HG03342 (cell line): ENCODE results near the gene FKBP2.

Experiments used
- ATAC-seq: cut with Tn5 transposase; IDR thresholded peaks from one replicate; pipeline ENCODE4 v1.9.1; 2021; ENCODE audit warnings: mild to moderate bottlenecking, moderate library complexity; ENCODE audit not compliant: unreplicated experiment

Gene FKBP2

DNA sequence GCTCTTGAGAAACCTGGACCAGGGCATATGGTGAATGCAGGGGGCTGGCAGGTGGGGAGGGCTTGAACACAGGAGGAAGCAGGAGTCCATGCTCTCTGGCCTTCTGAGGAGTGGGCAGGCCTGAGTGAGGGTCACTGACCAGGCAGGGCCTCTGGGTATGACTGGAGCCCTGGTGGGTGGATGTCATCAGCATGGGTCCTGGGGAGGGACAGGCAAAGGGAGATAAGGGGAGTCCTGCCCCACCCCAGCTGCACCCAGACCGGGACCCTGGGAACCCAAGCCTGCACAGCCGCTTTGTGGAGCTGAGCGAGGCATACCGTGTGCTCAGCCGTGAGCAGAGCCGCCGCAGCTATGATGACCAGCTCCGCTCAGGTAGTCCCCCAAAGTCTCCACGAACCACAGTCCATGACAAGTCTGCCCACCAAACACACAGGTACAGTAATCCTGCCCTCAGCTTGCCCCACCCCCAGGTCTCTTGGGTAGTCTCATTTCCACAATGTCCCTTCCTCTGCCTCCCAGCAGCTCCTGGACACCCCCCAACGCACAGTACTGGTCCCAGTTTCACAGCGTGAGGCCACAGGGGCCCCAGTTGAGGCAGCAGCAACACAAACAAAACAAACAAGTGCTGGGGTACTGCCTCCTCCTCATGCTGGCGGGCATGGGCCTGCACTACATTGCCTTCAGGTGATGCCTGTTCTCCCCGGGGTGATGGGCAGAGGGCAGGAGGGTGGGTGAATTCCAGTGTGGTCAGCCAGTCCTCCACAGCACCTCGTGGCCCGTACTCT is 8.5 kb upstream of the FKBP2 start:
- no peak for ATAC-seq

DNA sequence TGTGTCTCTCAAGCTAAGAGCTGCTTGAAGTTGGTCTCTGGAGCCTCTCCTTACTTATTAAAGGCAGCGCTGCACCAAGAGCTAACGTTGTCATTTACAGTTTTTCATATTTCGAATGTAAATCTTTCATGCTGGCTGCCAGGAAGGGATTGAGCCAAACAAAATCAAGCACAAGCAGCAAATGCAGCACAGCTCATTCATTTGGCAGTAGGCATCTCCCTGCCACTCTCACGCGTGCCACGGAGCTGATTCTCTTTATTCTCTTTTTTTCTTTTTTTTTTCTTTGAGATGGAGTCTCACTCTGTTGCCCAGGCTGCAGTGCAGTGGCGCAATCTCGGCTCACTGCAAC is 8.0 kb upstream of the FKBP2 start:
- ATAC-seq: no peak

DNA sequence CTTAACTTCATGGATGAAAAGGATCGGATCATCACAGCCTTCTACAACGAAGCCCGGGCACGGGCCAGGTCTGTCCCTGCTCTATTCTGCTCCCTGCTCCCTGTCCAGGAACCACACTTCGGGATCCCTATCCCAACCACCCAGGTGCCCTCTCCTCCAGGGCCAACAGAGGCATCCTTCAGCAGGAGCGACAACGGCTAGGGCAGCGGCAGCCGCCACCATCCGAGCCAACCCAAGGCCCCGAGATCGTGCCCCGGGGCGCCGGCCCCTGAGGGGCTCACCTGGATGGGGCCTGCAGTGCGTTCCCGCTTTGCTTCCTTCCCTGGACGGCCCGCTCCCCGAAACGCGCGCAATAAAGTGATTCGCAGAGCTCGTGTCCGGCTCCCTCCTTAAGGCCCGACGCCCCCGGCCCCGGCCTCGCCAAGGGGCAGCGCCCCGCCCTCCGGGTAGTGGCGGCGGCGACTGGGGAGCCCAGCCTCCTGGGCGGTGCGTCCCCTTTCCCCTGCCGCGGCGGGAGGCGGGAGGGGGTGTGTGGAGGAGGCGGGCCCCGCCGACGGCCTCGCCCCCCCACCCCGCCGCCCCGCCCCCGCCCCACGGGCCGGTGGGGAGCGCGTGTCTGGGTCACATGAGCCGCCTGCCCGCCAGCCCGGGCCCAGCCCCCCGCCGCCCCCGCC is 6.8 kb upstream of the FKBP2 start, which contains the start of gene VEGFB:
Gene VEGFB, plus strand, starts transcription at position 672 of the 674 bp plus-strand sequence. CDS start 250 bp downstream, outside the sequence.
- no peak for ATAC-seq

DNA sequence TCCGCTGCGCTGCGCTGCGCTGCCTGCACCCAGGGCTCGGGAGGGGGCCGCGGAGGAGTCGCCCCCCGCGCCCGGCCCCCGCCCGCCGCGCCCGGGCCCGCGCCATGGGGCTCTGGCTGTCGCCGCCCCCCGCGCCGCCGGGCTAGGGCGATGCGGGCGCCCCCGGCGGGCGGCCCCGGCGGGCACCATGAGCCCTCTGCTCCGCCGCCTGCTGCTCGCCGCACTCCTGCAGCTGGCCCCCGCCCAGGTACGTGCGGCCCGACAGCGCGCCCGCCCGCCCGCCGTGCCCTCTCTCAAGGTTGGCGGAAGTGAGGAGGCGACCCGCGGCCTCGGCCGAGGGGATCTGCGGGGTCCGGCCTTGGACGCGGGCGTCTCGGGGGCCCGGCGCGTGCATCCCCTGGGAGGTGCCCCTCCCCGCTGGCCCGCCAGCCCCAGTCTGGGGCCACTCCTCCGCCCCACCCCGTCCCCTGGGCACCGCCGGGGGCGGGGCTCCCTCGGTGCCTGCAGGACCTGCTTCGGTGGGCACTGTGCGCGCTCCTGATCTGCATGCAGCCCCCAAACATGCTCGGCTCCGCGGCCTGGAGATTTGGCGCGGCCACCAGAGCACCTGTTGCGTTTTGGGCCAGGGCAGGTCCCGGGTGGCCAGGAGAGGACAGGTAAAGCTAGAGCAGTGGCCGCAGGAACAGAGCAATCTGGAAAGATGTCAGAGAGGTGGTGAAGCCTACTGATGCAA is 6.1 kb upstream of the FKBP2 start:
- no peak for ATAC-seq

DNA sequence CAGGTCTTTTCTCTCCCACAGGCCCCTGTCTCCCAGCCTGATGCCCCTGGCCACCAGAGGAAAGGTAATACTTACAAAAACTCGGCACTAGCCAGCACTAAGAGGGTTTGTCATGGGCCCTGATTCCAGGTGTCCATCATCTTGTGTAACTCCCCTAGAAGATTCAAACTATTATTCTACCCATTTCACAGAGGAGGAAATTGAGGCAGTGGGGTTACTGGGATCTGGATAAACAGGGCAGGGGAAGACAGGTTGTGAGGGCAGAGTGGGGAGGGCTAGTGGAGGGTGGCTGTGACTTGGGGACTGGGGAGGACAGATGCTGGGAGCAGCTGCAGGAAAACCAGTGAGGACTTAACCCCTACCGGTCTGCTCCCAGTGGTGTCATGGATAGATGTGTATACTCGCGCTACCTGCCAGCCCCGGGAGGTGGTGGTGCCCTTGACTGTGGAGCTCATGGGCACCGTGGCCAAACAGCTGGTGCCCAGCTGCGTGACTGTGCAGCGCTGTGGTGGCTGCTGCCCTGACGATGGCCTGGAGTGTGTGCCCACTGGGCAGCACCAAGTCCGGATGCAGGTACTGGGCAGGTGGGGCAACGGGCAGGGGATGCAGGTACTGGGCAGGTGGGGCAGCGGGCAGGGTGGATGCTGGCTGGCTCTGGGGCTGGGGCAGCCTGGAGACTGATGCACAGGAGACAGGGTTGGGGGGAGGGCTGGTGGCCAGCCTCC is 5.3 kb upstream of the FKBP2 start:
- no peak for ATAC-seq

DNA sequence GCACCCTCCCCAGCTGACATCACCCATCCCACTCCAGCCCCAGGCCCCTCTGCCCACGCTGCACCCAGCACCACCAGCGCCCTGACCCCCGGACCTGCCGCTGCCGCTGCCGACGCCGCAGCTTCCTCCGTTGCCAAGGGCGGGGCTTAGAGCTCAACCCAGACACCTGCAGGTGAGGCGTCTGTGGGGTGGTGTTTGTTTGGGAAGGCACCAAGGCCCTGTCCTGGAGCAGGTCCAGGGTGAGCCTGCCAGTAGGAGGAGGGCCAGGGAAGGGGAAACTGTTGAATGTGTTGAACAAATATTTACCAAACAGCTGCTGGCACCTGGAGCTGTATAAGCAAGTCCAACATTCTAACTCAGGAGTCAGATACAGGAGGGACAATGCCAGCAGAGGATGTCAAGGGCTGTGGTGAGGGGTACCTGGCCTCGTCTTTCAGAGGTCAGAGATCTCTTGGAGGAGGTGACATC is 3.4 kb upstream of the FKBP2 start:
- no peak for ATAC-seq

DNA sequence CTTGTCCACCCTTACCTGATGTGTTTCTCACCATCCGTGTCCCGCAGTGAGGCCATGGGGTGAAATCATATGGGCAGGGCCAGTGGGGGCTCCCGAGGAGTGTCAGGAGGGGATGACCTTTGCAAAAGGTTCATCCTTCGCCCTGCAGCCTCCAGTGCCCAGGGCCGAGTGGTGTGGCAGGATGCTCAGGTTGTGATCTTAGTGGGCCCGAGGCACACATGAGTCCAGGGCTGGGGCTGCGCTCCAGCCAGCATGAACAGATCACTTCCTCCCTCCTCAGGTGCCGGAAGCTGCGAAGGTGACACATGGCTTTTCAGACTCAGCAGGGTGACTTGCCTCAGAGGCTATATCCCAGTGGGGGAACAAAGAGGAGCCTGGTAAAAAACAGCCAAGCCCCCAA is 2.8 kb upstream of the FKBP2 start:
- no peak for ATAC-seq

DNA sequence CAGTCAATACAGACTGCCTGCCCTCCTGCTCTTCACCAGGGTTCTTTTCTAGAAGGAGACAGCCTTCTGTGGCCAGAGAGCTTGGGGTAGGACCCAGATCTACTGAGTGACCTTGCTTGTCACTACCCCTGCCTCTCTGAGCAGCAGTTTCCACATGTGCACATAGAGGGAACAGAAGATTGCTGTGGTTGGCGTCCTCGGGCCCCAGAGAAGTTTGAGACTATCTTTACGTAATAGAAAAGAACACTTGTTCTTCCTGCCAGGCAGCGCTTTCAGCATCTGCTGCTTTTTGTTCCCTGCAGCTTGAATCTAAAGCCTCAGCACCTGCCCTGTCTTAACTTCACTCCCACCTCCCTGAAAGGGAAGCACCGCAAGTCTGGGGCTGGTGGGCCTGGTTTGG is 1.9 kb upstream of the FKBP2 start:
- ATAC-seq: no peak

DNA sequence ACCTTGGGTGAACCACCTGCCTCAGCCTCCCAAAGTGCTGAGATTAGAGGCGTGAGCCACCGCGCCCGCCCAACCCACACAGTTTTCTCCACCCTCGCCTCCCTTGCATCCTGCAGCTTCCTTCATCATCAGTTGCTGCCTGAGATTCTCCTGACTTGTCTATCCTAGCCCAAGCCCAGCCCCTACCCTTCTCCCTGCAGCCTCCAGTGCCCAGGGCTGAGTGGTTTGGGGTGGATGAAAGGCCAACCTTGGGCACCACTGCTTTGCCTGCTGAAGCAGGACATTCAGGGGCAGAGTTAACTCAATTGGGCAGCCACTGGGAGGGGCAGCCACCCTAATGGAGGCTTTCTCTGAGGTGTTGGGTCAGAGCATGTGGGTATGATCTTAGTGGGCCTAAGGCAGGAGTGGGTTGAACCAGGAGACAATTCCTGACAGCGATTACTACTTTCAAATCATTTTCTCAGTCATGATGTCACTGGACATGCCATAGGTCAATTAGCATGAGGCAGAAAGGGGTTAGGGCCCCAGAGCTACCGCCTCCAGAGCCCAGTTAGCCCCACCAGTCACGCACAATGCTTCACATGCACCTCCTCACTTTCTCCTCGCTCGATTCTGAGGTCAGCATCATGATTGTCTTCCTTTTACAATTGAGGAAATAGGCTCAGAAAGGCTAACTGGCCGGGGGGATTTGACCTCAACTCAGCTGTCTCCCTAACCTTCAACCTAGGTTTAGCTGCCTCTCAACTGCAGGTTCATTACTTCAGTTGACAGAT is 1.0 kb upstream of the FKBP2 start:
- ATAC-seq: peak; percentile 12

DNA sequence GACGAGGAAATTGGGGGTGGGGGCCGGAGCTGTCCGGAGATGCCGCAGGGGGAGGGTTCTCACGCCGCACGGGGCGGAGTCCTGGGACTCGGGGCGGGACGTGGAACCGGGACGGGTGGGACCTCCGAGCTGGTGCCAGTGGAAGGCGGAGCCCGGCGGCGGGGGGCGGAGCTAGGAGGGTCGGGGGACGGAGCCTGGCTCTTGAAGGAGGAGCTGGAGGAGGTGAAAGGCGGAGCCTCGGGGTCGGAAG is 271 bp downstream of the FKBP2 start:
- peak; percentile 58 for ATAC-seq

DNA sequence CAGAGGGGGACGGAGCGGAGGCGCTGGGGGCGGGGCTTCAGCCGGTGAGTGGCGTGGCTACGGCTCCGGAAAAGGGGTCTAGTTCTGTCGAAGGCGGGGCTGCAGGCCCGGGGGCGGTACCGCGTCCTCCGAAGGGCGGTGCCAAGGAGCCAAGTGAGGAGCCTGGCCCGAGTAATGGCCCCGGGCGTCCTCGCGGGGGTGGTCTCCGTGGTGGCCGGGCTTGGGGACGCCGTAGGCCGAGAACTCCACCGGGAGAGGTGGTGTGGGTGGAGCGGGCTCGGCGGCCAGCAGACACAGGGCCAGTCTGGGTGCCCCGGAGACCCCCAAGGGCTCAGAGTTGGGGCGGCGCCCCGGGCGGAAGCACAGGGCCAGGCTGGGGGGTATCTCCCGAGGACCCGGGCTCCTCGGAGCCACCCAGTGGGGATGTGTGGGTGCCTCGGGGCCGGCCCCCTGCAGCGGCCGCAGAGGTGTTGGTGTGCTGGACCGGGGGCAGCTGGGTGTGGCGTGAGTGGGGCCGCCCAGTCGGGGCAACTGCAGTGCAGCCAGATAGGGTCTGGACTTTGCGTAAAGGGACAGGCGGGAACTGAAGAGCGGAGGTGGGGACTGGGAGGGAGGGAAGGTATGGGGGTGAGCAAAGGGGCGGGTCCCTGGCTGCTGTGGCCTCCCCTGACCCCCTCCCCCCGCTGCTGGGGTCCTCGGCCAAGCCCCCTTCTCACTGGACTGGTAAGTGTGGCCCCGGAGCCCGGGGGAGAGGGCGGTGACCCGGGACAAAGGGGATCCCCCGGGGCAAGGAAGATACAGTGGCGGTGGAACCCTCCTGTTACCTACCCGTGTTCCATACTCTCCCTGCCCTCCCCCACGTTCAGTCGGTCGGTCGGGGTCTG is 838 bp downstream of the FKBP2 start:
- peak; percentile 58 for ATAC-seq

DNA sequence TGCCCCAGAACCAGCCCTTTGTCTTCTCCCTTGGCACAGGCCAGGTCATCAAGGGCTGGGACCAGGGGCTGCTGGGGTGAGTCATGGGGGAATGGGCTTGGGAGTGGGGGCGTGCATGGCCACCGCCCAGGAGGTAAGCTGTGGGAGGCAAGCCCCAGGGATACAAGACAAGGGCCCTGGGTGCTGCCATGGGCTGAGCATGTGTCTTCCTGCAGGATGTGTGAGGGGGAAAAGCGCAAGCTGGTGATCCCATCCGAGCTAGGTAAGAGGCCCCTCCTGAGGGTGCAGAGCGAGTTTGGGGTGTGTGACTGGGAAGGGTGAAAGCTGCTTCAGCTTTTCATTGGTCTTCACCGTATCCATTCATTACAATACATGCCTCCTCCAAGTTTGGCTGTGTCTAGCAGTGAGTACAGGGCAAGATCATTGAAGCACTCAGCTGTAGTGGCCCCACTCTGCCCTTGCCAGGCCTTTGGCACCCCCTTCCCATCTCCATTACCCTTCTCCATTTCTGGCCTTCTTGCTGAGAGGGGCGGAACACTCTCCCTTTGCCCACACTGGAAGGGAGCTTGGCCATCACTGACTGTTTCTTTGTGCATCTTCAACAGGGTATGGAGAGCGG is 2.5 kb downstream of the FKBP2 start:
- no peak for ATAC-seq

DNA sequence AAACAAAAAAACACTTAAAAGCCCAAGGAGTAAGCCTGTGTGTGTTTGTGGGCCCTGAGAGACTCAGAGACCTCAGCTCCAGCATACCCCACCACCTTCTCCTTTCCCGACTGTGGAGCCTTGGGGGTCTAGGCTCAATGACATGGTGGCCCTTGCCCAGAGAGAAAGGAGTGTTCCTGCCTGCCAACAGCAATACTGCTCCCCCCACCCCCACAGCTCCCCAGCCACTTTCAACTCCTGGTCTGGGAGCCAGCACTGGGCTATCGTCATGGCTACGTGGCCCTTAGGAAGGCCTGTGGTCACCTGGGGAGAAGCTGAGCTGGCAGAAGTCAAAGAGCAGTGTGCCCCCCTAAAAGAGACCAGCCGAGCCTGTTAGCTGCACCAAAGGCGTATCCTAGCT is 3.2 kb downstream of the FKBP2 start:
- ATAC-seq: no peak

DNA sequence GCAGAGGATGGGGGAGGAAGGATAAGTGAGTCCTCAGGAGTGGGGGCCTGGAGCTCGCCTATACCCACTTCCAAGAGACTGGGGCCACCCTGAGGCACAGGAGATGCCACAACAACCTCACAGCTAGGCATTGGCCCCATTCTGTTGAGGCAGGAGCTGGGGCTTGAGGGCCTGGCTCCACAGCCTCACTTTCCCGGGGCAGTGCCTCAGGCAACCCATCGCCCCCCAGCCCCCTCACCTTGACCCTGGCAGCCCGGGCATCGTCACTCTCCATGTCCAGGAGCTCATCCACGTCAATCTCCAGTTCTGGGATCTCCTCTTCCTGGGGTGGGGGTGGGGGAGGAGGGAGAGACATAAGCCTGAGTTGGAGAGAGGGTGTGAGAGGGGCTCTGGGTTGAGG is 4.1 kb downstream of the FKBP2 start:
- no peak for ATAC-seq

DNA sequence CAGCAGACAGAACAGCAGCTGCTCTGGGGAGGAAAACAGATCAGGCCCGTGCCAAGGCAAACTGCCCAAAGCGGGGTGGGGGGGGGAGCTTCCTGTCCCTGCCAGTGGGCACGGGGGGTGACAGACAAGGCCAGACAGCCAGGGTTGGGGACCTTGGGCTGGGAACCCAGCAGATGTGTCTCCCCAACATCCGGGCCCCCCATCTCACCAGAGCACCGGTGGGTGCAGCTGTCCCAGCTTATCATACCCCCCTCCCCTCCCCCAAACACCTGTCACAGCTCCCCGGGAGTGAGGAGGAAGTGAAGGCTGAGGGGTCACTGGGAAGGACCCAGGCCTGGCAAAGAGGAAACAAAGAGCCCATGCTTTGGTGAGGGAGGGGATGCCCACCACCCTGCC is 4.5 kb downstream of the FKBP2 start:
- no peak for ATAC-seq

DNA sequence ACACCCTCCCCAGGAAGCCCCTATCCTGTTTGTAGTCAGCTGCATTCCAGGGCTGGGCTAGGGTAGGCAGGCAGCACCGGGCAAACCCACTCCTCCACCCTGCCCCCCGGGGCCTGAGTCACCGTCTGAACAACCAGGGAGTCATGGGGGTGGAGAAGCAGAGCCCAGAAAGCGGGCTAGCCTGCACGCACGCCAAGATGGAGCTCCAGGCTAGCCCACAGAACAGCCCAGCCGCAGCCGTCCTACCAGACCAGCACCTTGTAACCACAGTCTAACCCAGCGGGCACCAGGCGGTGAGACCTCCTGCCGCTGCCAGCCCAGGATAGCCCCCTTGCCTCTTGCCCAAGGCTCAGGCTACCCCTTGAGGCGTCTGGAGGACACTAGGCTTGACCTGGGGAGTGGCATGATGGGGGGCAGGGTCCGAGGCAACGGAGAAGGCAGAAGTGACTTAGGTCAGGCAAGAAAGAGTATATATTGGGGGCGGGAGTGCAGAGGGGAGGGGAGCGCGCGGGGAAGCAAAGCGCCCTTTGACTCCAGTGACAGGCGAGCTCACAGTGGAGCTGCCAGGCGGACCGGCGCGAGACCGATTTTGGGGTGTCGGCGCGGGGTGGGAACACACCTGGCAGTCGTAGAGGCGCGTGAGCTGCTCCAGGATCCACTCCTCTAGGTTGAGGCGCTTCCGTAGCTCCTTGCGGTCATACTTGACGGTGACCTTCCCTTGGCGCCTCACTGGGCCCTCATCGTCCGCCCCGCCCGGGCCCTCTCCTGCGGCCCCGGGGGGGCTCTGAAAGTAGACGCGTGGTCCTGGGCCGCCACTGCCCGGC is 5.1 kb downstream of the FKBP2 start:
- no peak for ATAC-seq

DNA sequence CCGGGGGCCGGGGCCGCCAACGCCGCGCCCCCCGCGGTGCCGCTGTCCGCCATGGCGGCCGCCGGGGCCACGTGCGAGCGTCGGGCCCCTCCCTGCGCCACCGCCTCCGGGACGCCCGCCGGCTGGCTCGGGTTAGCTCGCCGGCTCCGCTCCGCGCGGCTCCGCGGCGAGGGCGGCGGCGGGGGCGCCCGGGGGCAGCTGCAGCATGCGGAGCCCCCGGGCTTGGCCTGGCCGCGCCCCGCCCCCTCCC is 5.7 kb downstream of the FKBP2 start:
- ATAC-seq: peak; percentile 15

DNA sequence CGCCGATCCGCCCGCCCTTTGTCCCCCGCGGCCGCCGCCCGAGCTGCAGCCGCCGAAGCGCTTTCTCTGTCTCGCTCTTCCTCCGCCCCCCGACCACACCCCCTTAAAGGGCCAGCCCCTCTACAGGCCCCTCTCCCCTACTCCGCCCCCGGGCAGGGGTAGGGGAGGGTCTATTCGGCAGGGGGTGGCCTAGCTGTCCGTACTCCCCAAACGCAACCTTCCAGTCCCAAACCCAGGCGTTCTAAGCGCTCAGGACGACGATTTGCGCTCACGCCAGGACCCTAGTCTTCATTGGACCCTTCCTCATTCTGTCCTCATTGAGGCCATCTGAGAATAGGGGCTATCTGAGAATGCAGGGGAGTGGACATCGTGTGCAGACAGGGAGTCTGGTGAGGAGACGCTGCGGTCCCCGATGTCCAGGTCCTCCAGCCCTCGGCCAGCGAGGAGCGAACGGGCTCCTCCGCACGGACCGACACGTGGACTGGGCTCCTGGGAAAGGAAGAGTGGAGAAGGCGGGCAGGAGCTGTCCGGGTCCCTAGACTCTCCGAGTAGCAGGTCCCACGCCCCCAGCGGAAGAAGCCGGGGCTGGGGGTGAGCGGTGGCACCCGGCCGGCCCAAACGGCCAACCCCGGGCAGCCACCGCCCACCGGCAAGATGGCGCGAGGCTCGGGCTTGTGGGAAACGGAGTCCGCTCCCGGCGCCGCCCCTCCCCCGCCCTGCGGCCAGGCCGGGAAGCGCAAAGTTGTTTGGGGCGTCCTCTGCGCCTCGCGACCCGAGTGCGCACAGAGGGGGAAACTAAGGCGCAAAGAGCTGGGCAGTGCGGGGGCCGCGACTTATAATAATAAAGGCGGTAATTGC is 6.2 kb downstream of the FKBP2 start, which contains the start of gene PPP1R14B:
Gene PPP1R14B, minus strand, starts transcription at position 73 of the 858 bp plus-strand sequence. CDS start 270 bp downstream, outside the sequence.
- peak; percentile 27 for ATAC-seq
